ENCODE results near the gene ARFGAP3.

ARFGAP3 gene

GRCh38 chr22:42811459-42811858, 45.6 kb downstream of the ARFGAP3 start:
- H3K36me3 ChIP-seq (ENCODE audit: control insufficient read depth, insufficient read depth, low read length), result peaks cover 20% of the 10 kb centered on the region

GRCh38 chr22:42808521-42808920, 48.6 kb downstream of the ARFGAP3 start:
- Histone ChIP-seq H3K27me3 (replicated peaks; ENCODE audit: control insufficient read depth, insufficient read depth, low read length) (no peaks in the 10 kb centered on the region), H3K36me3 (ENCODE audit: control insufficient read depth, insufficient read depth, low read length) (peaks cover 29% of the 10 kb centered on the region), H3K4me3 (replicated peaks; ENCODE audit: low read depth, low read length) (no peak overlapping the region)
- no peak for DNase-seq (ENCODE audit: extremely low read depth, insufficient read length)
- no peak for TF ChIP-seq CTCF (IDR thresholded peaks at IDR 0.05; ENCODE audit: insufficient read depth, low read length, poor library complexity, severe bottlenecking)

More at GRCh38 chr22:42811459-42811858, 45.6 kb downstream of the ARFGAP3 start:
- DNase-seq (ENCODE audit: extremely low read depth, insufficient read length), result no peak
- H3K4me3 ChIP-seq (replicated peaks; ENCODE audit: low read depth, low read length), result no peak overlapping the region
- TF ChIP-seq CTCF (IDR thresholded peaks at IDR 0.05; ENCODE audit: insufficient read depth, low read length, poor library complexity, severe bottlenecking), result no peak
- H3K27me3 ChIP-seq (replicated peaks; ENCODE audit: control insufficient read depth, insufficient read depth, low read length), result no peaks in the 10 kb centered on the region

- H3K4me3 ChIP-seq (replicated peaks; ENCODE audit: low read depth, low read length), result no peak overlapping the region
- no peaks in the 10 kb centered on the region for H3K27me3 ChIP-seq (replicated peaks; ENCODE audit: control insufficient read depth, insufficient read depth, low read length)
- peaks cover 31% of the 10 kb centered on the region for H3K36me3 ChIP-seq (ENCODE audit: control insufficient read depth, insufficient read depth, low read length)
- no peak for TF ChIP-seq CTCF (IDR thresholded peaks at IDR 0.05; ENCODE audit: insufficient read depth, low read length, poor library complexity, severe bottlenecking)
- DNase-seq (ENCODE audit: extremely low read depth, insufficient read length), result no peak
These were observed 49.9 kb downstream of the ARFGAP3 start for GRCh38 chr22:42807185-42807584.

GRCh38 chr22:42805998-42806830, 50.9 kb downstream of the ARFGAP3 start:
- DNase-seq (ENCODE audit: extremely low read depth, insufficient read length), result no peak
- H3K27me3 ChIP-seq (replicated peaks; ENCODE audit: control insufficient read depth, insufficient read depth, low read length), result no peaks in the 10 kb centered on the region
- H3K4me3 ChIP-seq (replicated peaks; ENCODE audit: low read depth, low read length), result no peak overlapping the region
- TF ChIP-seq CTCF (IDR thresholded peaks at IDR 0.05; ENCODE audit: insufficient read depth, low read length, poor library complexity, severe bottlenecking), result no peak
- peaks cover 32% of the 10 kb centered on the region for H3K36me3 ChIP-seq (ENCODE audit: control insufficient read depth, insufficient read depth, low read length)

- no peak for DNase-seq (ENCODE audit: extremely low read depth, insufficient read length)
- no peak for TF ChIP-seq CTCF (IDR thresholded peaks at IDR 0.05; ENCODE audit: insufficient read depth, low read length, poor library complexity, severe bottlenecking)
- Histone ChIP-seq H3K4me3 (replicated peaks; ENCODE audit: low read depth, low read length) (no peak overlapping the region), H3K27me3 (replicated peaks; ENCODE audit: control insufficient read depth, insufficient read depth, low read length) (no peaks in the 10 kb centered on the region), H3K36me3 (ENCODE audit: control insufficient read depth, insufficient read depth, low read length) (peaks cover 33% of the 10 kb centered on the region)
These were observed 51.8 kb downstream of the ARFGAP3 start for GRCh38 chr22:42805016-42805997.
